GM12872 (cell line): ENCODE results near the gene TYW1.

ENCODE experiments used
- CTCF ChIP-seq: IDR thresholded peaks from 3 replicates; pipeline ENCODE4 v1.5.1; 2011; ENCODE audit warnings: low read depth, mild to moderate bottlenecking, low read length, moderate library complexity; ENCODE audit not compliant: insufficient read depth

Gene TYW1

GRCh38 chr7:67100956-67101361 is 104.3 kb downstream of the TYW1 start:
- no peak for TF ChIP-seq CTCF

DNA sequence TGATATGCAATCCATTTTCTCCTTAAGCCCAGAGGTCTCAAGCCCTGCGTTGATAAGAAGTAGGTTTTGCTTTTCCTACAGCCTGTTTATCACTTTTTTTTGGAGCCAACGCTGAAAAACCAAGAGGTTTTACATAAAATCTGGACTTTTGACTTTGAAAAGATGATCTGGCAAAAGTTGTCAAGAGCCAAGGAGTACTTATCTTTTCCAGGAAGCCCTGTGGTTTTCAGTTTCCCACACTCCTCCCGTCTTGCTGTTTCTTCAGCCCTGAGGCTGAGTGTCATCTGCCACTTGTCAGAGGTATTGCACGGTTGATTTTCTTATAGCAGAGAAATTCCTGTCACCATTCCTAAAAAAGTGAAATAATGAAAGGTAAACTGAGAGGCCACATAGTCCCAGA is 108.7 kb downstream of the TYW1 start:
- TF ChIP-seq CTCF: no peak

- TF ChIP-seq CTCF: peak; percentile 32; the same call in 1 of the 3 replicates
These were observed 180.1 kb downstream of the TYW1 start for GRCh38 chr7:67176730-67177129.

DNA sequence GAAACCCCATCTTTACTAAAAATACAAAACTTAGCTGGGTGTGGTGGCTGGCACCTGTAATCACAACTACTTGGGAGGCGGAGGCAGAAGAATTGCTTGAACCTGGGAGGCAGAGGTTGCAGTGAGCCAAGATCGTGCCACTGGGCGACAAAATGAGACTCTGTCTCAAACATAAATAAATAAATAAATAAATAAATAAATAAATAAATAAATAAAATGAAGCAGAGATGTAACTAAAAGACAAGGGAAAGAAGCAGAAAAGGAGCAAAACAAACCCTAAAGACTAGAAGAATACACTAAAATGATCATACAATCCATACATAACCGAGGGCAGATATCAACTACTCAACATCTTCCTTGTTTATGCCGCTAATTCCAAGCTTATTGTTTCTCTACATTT is 209.8 kb downstream of the TYW1 start:
- TF ChIP-seq CTCF: no peak

DNA sequence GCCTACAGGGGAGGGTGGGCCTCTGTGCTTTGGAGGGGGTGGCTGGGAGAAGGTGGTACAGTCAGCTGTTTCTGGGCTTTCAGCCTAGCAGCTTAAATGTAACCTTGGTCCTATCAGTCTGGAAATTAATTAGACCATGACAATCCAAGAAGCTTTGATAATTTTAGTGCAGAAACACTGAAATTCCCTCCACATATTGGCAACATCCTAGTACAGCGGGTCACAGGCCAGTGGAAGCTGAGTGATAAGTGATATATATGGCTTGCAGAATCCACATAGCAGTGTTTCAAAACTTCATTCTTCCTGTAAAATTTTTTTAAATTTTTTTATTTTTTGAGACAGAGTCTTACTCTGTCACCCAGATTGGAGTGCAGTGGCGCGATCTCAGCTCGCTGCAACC is 212.6 kb downstream of the TYW1 start:
- TF ChIP-seq CTCF: no peak

DNA sequence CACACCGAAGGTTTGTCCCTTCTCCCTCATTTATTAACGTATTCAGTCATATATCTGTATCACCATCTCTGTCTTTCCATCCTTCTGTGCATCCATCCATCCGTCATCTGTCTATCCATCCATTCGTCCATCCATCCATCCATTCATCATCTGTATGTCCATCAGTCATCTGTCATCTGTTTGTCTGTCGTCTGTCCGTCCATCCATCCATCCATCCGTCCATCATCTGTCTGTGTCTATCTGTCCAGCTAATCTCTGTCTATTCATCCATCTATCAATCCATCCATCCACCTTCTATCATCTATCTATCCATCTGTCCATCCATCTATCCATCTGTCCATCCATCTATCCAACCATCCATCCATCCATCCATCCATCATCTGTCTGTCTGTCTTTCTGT is 213.9 kb downstream of the TYW1 start:
- TF ChIP-seq CTCF: no peak

DNA sequence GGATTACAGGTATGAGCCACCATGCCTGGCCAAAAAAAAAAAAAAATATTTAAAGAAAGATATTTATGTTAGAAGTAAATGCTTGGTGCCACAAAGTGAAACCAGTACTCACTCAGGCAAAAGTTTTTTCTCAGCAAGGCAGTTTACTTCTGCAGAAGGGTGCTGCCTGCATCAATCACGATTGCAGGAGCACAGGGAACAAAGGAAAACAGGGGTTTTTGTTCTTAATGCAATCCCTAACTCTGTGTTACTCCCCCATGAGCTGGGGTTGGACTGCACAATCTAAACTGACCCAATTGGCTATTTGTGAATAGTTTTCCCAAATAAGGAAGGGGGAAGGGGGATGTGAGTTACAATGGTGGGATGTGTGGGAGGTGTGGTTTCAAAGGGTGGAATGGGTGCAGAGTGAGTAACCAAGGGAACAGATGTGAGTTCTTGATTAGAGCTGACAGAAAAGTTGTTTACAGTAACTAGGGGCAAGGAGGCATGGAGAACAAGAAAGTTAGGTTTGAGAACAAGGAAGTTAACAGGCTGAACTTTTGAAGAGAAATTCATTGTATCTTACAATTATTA is 255.4 kb downstream of the TYW1 start:
- TF ChIP-seq CTCF: no peak
